Neural cell (in vitro differentiated cells): ENCODE results near the gene KCNJ4. TPM values are rescaled to one million over a fixed set of nuclear protein-coding genes. Genes with fewer than 3 reads are reported as not detected.

ENCODE experiments used
- H2AFZ ChIP-seq: fragments of 200-600, 300-800 bp; sonication (generic), shearing (Covaris generic); 2 replicates; pipeline ENCODE4 v1.6.0; 2014; ENCODE audit warnings: low read depth, mild to moderate bottlenecking, antibody characterized with exemption, low read length, moderate library complexity
- H3F3A ChIP-seq: fragments of 200-600 bp; shearing (Covaris generic); 2 replicates; pipeline ENCODE4 v1.6.1; 2016; ENCODE audit warnings: mild to moderate bottlenecking, moderate library complexity, mixed read lengths, antibody characterized with exemption, low read length; ENCODE audit not compliant: insufficient read depth, poor library complexity, severe bottlenecking
- H3K27ac ChIP-seq: fragments of 200-600, 300-800 bp; sonication (generic), shearing (Covaris generic); 2 replicates; pipeline ENCODE4 v1.5.1; 2014; ENCODE audit warnings: mild to moderate bottlenecking, low read length, moderate library complexity
- H3K27me3 ChIP-seq: fragments of 300-800, 200-600 bp; sonication (generic), shearing (Covaris generic); 2 replicates; pipeline ENCODE4 v1.6.0; 2014; ENCODE audit warnings: mild to moderate bottlenecking, low read depth, low read length, moderate library complexity; ENCODE audit not compliant: insufficient read depth
- H3K36me3 ChIP-seq: fragments of 300-800, 200-600 bp; sonication (generic), shearing (Covaris generic); 2 replicates; pipeline ENCODE4 v1.5.1; 2014; ENCODE audit warnings: mild to moderate bottlenecking, antibody characterized with exemption, low read length, moderate library complexity; ENCODE audit not compliant: insufficient read depth
- H3K4me2 ChIP-seq: fragments of 300-800, 200-600 bp; sonication (generic), shearing (Covaris generic); 2 replicates; pipeline ENCODE4 v1.6.0; 2014; ENCODE audit warnings: mild to moderate bottlenecking, low read length
- H3K4me3 ChIP-seq: fragments of 300-800, 200-600 bp; sonication (generic), shearing (Covaris generic); 2 replicates; pipeline ENCODE4 v1.5.1; 2014; ENCODE audit warnings: mild to moderate bottlenecking, low read length, moderate library complexity
- H3K79me2 ChIP-seq: fragments of 200-600 bp; shearing (Covaris generic); replicated peaks from 2 replicates; pipeline ENCODE4 v1.6.0; 2014; ENCODE audit warnings: mild to moderate bottlenecking, low read length, moderate library complexity; ENCODE audit not compliant: insufficient read depth
- H3K9ac ChIP-seq: fragments of 300-800, 200-600 bp; sonication (generic), shearing (Covaris generic); 2 replicates; pipeline ENCODE4 v1.6.1; 2016; ENCODE audit warnings: mild to moderate bottlenecking, low read length, mixed read lengths
- H3K9me2 ChIP-seq: fragments of 200-600 bp; shearing (Covaris generic); 2 replicates; pipeline ENCODE4 v1.6.1; 2016; ENCODE audit warnings: mild to moderate bottlenecking, low read length, mixed read lengths; ENCODE audit not compliant: insufficient read depth
- H3K9me3 ChIP-seq: fragments of 200-600, 300-800 bp; sonication (generic), shearing (Covaris generic); 2 replicates; pipeline ENCODE4 v1.6.1; 2016; ENCODE audit warnings: mild to moderate bottlenecking, mixed run types, low read length, moderate library complexity, mixed read lengths
- H4K20me1 ChIP-seq: fragments of 200-600 bp; shearing (Covaris generic); 2 replicates; pipeline ENCODE4 v1.6.1; 2016; ENCODE audit warnings: mild to moderate bottlenecking, mixed run types; ENCODE audit not compliant: insufficient read depth
- EP300 ChIP-seq: fragments of 450-650 bp; conservative IDR thresholded peaks from 2 replicates; pipeline ENCODE4 v1.6.1; 2014; ENCODE audit warnings: antibody characterized with exemption, mild to moderate bottlenecking, moderate library complexity; ENCODE audit not compliant: poor library complexity, severe bottlenecking
- EZH2 ChIP-seq: fragments of 200-600, 300-800 bp; shearing (Covaris generic), sonication (generic); IDR thresholded peaks from 2 replicates; pipeline ENCODE4 v1.6.1; 2014; ENCODE audit warnings: antibody characterized with exemption, low read length, borderline replicate concordance, mild to moderate bottlenecking; ENCODE audit not compliant: insufficient read depth, poor library complexity, severe bottlenecking
- MXI1 ChIP-seq: fragments of 450-650 bp; conservative IDR thresholded peaks from 2 replicates; pipeline ENCODE4 v1.6.1; 2014; ENCODE audit warnings: antibody characterized with exemption, mild to moderate bottlenecking; ENCODE audit not compliant: poor library complexity, severe bottlenecking
- POLR2AphosphoS5 ChIP-seq: IDR thresholded peaks from 2 replicates; pipeline ENCODE4 v1.6.1; 2012
- RAD21 ChIP-seq: fragments of 450-650 bp; conservative IDR thresholded peaks from 2 replicates; pipeline ENCODE4 v1.6.1; 2014; ENCODE audit warnings: antibody characterized with exemption, mild to moderate bottlenecking, moderate library complexity
- SMC3 ChIP-seq: fragments of 450-650 bp; conservative IDR thresholded peaks from 2 replicates; pipeline ENCODE4 v1.6.1; 2014; ENCODE audit warnings: antibody characterized with exemption, mild to moderate bottlenecking, moderate library complexity; ENCODE audit not compliant: poor library complexity
- TAF1 ChIP-seq: IDR thresholded peaks from 2 replicates; pipeline ENCODE4 v1.6.1; 2012; ENCODE audit warnings: low read depth
- polyA plus RNA-seq: library from polyadenylated mRNA; depleted of rRNA; stranded (reverse); fragments of >200 nt; gene quantifications from 2 replicates; pipeline ENCODE4 v1.2.3, GENCODE V29; 2014
- TF ChIP-seq, protein P1 (sequence below): fragments of 450-650 bp; IDR thresholded peaks from 2 replicates; pipeline ENCODE4 v1.5.1; 2014; ENCODE audit warnings: antibody characterized with exemption, mild to moderate bottlenecking, moderate library complexity; ENCODE audit not compliant: poor library complexity, severe bottlenecking
- TF ChIP-seq, protein P2 (sequence below): IDR thresholded peaks from 2 replicates; pipeline ENCODE4 v1.6.1; 2012; ENCODE audit warnings: borderline replicate concordance

KCNJ4 gene
- polyA plus RNA-seq, 1 donor from 2014 or later = 1.7 TPM

- TF ChIP-seq SMC3 (no peak), MXI1 (no peak), POLR2AphosphoS5 (no peak), RAD21 (no peak), EP300 (no peak), EZH2 (no peak), TAF1 (no peak)
- TF ChIP-seq, protein P1, sequence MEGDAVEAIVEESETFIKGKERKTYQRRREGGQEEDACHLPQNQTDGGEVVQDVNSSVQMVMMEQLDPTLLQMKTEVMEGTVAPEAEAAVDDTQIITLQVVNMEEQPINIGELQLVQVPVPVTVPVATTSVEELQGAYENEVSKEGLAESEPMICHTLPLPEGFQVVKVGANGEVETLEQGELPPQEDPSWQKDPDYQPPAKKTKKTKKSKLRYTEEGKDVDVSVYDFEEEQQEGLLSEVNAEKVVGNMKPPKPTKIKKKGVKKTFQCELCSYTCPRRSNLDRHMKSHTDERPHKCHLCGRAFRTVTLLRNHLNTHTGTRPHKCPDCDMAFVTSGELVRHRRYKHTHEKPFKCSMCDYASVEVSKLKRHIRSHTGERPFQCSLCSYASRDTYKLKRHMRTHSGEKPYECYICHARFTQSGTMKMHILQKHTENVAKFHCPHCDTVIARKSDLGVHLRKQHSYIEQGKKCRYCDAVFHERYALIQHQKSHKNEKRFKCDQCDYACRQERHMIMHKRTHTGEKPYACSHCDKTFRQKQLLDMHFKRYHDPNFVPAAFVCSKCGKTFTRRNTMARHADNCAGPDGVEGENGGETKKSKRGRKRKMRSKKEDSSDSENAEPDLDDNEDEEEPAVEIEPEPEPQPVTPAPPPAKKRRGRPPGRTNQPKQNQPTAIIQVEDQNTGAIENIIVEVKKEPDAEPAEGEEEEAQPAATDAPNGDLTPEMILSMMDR = no peak
- TF ChIP-seq, protein P2, sequence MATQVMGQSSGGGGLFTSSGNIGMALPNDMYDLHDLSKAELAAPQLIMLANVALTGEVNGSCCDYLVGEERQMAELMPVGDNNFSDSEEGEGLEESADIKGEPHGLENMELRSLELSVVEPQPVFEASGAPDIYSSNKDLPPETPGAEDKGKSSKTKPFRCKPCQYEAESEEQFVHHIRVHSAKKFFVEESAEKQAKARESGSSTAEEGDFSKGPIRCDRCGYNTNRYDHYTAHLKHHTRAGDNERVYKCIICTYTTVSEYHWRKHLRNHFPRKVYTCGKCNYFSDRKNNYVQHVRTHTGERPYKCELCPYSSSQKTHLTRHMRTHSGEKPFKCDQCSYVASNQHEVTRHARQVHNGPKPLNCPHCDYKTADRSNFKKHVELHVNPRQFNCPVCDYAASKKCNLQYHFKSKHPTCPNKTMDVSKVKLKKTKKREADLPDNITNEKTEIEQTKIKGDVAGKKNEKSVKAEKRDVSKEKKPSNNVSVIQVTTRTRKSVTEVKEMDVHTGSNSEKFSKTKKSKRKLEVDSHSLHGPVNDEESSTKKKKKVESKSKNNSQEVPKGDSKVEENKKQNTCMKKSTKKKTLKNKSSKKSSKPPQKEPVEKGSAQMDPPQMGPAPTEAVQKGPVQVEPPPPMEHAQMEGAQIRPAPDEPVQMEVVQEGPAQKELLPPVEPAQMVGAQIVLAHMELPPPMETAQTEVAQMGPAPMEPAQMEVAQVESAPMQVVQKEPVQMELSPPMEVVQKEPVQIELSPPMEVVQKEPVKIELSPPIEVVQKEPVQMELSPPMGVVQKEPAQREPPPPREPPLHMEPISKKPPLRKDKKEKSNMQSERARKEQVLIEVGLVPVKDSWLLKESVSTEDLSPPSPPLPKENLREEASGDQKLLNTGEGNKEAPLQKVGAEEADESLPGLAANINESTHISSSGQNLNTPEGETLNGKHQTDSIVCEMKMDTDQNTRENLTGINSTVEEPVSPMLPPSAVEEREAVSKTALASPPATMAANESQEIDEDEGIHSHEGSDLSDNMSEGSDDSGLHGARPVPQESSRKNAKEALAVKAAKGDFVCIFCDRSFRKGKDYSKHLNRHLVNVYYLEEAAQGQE = no peak
- no peak overlapping the region for H3K4me3 ChIP-seq
- no peak overlapping the region for H3K4me2 ChIP-seq
- H3K9me3 ChIP-seq = no peaks in the 10 kb centered on the region
- no peaks in the 10 kb centered on the region for H3F3A ChIP-seq
- no peaks in the 10 kb centered on the region for H3K79me2 ChIP-seq
- H2AFZ ChIP-seq = no peak overlapping the region
- peaks cover 28% of the 10 kb centered on the region for H3K36me3 ChIP-seq
- H4K20me1 ChIP-seq = no peaks in the 10 kb centered on the region
- no peaks in the 10 kb centered on the region for H3K9me2 ChIP-seq
- no peak overlapping the region for H3K27ac ChIP-seq
- H3K27me3 ChIP-seq = no peaks in the 10 kb centered on the region
- H3K9ac ChIP-seq = no peak overlapping the region
Measured at GRCh38 chr22:38481162-38481870, 26.3 kb upstream of the KCNJ4 start.

DNA sequence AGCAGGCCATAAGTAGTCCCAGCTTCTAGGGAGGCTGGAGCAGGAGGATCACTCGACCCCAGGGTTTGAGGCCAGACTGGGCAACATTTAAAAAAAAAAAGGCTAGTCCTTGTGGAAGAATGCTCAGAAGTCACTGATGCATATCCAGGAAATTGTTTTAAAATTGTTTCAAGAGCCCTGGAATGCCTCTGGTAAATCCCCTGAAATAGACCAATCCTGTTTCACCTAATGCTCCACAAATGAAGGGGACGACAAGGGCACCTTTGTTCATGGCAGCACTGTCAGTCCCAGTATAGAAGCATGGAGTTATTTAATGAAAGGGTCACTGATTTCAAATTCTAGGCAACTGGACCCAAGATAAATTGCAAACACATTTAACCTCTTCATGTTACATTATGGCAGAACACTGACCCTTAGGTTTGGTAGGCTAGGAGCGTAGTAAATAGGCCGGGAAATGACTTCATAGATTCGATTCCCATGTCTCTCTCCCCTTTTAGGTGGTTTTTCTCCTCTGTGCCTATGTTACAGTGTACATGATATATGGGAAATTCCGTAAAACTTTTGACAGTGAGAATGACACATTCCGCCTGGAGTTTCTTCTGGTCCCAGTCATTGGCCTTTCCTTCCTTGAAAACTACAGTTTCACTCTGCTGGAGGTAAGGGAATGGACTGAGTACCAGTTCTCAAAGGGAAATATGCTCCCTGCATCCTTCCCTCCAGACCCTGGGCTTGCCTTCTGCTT, 24.3 kb upstream of the KCNJ4 start:
- no peak for TF ChIP-seq EZH2
- no peak for TF ChIP-seq RAD21
- TF ChIP-seq TAF1 = no peak
- TF ChIP-seq, protein P1 = no peak
- TF ChIP-seq SMC3 = no peak
- TF ChIP-seq POLR2AphosphoS5 = no peak
- TF ChIP-seq MXI1 = no peak
- TF ChIP-seq EP300 = no peak
- TF ChIP-seq, protein P2 = no peak
- H3K27me3 ChIP-seq = no peaks in the 10 kb centered on the region

More for the DNA sequence above, 24.3 kb upstream of the KCNJ4 start:
- no peaks in the 10 kb centered on the region for H3K9me3 ChIP-seq
- no peaks in the 10 kb centered on the region for H3F3A ChIP-seq
- H3K36me3 ChIP-seq = peaks cover 17% of the 10 kb centered on the region
- H2AFZ ChIP-seq = no peak overlapping the region
- H4K20me1 ChIP-seq = no peaks in the 10 kb centered on the region
- no peak overlapping the region for H3K9ac ChIP-seq
- H3K79me2 ChIP-seq = no peaks in the 10 kb centered on the region
- no peak overlapping the region for H3K4me2 ChIP-seq
- H3K27ac ChIP-seq = no peak overlapping the region
- no peaks in the 10 kb centered on the region for H3K9me2 ChIP-seq
- H3K4me3 ChIP-seq = no peak overlapping the region
